ENCODE data around the gene GASK1B.

DNA sequence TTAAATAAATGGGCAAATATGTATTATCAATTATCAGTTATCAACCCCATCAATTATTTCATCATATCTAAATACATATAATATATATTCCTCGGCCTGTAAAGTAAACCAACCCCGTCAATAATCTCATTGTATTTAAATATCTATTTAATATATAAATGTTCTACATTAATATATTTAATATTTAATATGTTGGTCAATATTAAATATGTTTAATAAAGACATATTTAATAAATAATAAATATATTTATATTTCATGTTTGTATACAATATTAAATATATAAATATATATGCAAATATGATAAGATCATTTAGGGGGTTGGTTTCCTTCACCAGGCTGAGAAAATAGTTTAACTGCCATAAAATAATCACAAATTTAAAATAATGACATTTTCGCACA, 31.1 kb upstream of the GASK1B start:
- TF ChIP-seq, protein P1, sequence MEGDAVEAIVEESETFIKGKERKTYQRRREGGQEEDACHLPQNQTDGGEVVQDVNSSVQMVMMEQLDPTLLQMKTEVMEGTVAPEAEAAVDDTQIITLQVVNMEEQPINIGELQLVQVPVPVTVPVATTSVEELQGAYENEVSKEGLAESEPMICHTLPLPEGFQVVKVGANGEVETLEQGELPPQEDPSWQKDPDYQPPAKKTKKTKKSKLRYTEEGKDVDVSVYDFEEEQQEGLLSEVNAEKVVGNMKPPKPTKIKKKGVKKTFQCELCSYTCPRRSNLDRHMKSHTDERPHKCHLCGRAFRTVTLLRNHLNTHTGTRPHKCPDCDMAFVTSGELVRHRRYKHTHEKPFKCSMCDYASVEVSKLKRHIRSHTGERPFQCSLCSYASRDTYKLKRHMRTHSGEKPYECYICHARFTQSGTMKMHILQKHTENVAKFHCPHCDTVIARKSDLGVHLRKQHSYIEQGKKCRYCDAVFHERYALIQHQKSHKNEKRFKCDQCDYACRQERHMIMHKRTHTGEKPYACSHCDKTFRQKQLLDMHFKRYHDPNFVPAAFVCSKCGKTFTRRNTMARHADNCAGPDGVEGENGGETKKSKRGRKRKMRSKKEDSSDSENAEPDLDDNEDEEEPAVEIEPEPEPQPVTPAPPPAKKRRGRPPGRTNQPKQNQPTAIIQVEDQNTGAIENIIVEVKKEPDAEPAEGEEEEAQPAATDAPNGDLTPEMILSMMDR (IDR thresholded peaks at IDR 0.05) = no peak
- no peak for TF ChIP-seq POLR2A (IDR thresholded peaks at IDR 0.05)

Measured in heart left ventricle (tissue), 13 donors.